ENCODE results near the gene C1orf226.

GRCh38 chr1:162397039-162397448, 15.5 kb downstream of the C1orf226 start:
- TF ChIP-seq CTCF (IDR thresholded peaks at IDR 0.05 in 2 of 3, conservative IDR thresholded peaks at IDR 0.05 in 1 of 3; ENCODE audit: control insufficient read depth in 2 of 3, extremely low read depth in 1 of 3, insufficient read depth in 1 of 3, low read depth in 3 of 3, low read length in 3 of 3): no peak
- TF ChIP-seq EGR1 (IDR thresholded peaks at IDR 0.05; ENCODE audit: borderline replicate concordance in 1 of 2, low read depth in 2 of 2, low read length in 2 of 2): no peak
- no peak for TF ChIP-seq USF2 (IDR thresholded peaks at IDR 0.05; ENCODE audit: borderline replicate concordance, low read depth, low read length)
- TF ChIP-seq RAD21 (IDR thresholded peaks at IDR 0.05; ENCODE audit: insufficient read depth, low read depth, low read length): no peak
